Lower lobe of right lung (tissue), 2 donors: ENCODE measurements around the gene TRIM31. TPM values are rescaled to one million over a fixed set of nuclear protein-coding genes. Genes with fewer than 3 reads are reported as not detected.

ENCODE experiments used
- ATAC-seq, 2 donors: fragments of 200-7000 bp; cut with Tn5 transposase; one replicate each; pipeline ENCODE4 v1.9.1; 2020 to 2022; ENCODE audit warnings: mild to moderate bottlenecking in 2 of 2, moderate library complexity in 2 of 2
- DNase-seq: peaks from one replicate; pipeline ENCODE4 v3.0.0-alpha.2; 2020
- H3K27ac ChIP-seq: fragments of 200-600 bp; one replicate; pipeline ENCODE4 v1.8.0; 2022
- H3K27me3 ChIP-seq: fragments of 200-600 bp; one replicate; pipeline ENCODE4 v1.8.0; 2022; ENCODE audit warnings: low read depth
- H3K36me3 ChIP-seq: fragments of 200-600 bp; one replicate; pipeline ENCODE4 v1.8.0; 2022; ENCODE audit warnings: mild to moderate bottlenecking
- H3K4me1 ChIP-seq: fragments of 200-600 bp; one replicate; pipeline ENCODE4 v1.8.0; 2022
- H3K4me3 ChIP-seq: fragments of 200-600 bp; one replicate; pipeline ENCODE4 v1.8.0; 2022; ENCODE audit warnings: mild to moderate bottlenecking
- H3K9me3 ChIP-seq: fragments of 200-600 bp; one replicate; pipeline ENCODE4 v1.8.0; 2022
- CTCF ChIP-seq: fragments of 200-600 bp; IDR thresholded peaks from one replicate; pipeline ENCODE4 v1.8.0; 2022; ENCODE audit warnings: antibody characterized with exemption, mild to moderate bottlenecking
- intact Hi-C: fragments of 100-400 bp; cut with DNase I; formaldehyde crosslinking; loops from one replicate; pipeline ENCODE4 v1.11.0; 2022
- total RNA-seq: library from RNA; stranded (reverse); fragmentation: NEBNext Ultra II Directional; extraction: Animal tissue kit (Norgen Biotek cat#: 25700); gene quantifications from one replicate; pipeline ENCODE4 v1.2.1, GENCODE V29; 2021
- donor health status: DM: no; HTN: yes; CAD: no; lungs with severe emphysema.

TRIM31 gene
- total RNA-seq, 1 donor from 2014 or later, result 0.62 TPM

- Histone ChIP-seq H3K27me3 (no peaks in the 10 kb centered on the region), H3K4me1 (peaks cover 38% of the 10 kb centered on the region), H3K4me3 (peak overlapping the region; percentile 76), H3K9me3 (no peaks in the 10 kb centered on the region), H3K36me3 (peaks cover 30% of the 10 kb centered on the region), H3K27ac (peak overlapping the region; percentile 87)
- ATAC-seq (peak in 1 of 2 donors; percentile 37), DNase-seq (no peak)
- TF ChIP-seq CTCF, result no peak
- intact Hi-C loops, result no loop called here
Observed at GRCh38 chr6:30061858-30062458, 50.9 kb downstream of the TRIM31 start.

GRCh38 chr6:30061092-30061857, 51.6 kb downstream of the TRIM31 start, which contains the start of gene POLR1H:
Gene POLR1H, plus strand, starts transcription at chr6:30061265. Its CDS starts 260 bp downstream, at chr6:30061525.
- Histone ChIP-seq H3K36me3 (peaks cover 36% of the 10 kb centered on the region), H3K4me3 (peak within 1 kb of the TSS; percentile 76), H3K27me3 (no peaks in the 10 kb centered on the region), H3K9me3 (no peaks in the 10 kb centered on the region), H3K4me1 (peaks cover 36% of the 10 kb centered on the region), H3K27ac (peak within 1 kb of the TSS; percentile 87)
- intact Hi-C loops, result no loop called here
- ATAC-seq (peak; percentile 98 to 99), DNase-seq (peak; percentile 94)
- no peak for TF ChIP-seq CTCF

- peak overlapping the region; percentile 76 for H3K4me3 ChIP-seq
- peaks cover 30% of the 10 kb centered on the region for H3K4me1 ChIP-seq
- TF ChIP-seq CTCF, result no peak
- H3K27ac ChIP-seq, result peak overlapping the region; percentile 87
- H3K27me3 ChIP-seq, result no peaks in the 10 kb centered on the region
- no peaks in the 10 kb centered on the region for H3K9me3 ChIP-seq
- peaks cover 42% of the 10 kb centered on the region for H3K36me3 ChIP-seq
- DNase-seq (peak; percentile 56), ATAC-seq (peak; percentile 42)
- intact Hi-C loops, result no loop called here
Observed at GRCh38 chr6:30060606-30061091, 52.2 kb downstream of the TRIM31 start.

GRCh38 chr6:30055513-30055912, 57.4 kb downstream of the TRIM31 start:
- intact Hi-C loops, result no loop called here
- no peak for ATAC-seq
- no peak overlapping the region for H3K4me3 ChIP-seq
- H3K4me1 ChIP-seq, result peaks cover 9% of the 10 kb centered on the region
- H3K36me3 ChIP-seq, result peaks cover 38% of the 10 kb centered on the region
- no peaks in the 10 kb centered on the region for H3K27me3 ChIP-seq
- H3K9me3 ChIP-seq, result no peaks in the 10 kb centered on the region
- H3K27ac ChIP-seq, result no peak overlapping the region
- TF ChIP-seq CTCF, result no peak
- no peak for DNase-seq

- Histone ChIP-seq H3K4me3 (no peak overlapping the region), H3K4me1 (no peaks in the 10 kb centered on the region), H3K27ac (no peak overlapping the region), H3K27me3 (no peaks in the 10 kb centered on the region), H3K36me3 (peaks cover 38% of the 10 kb centered on the region), H3K9me3 (no peaks in the 10 kb centered on the region)
- intact Hi-C loops, result no loop called here
- DNase-seq, result no peak
- no peak for ATAC-seq
- no peak for TF ChIP-seq CTCF
Observed at GRCh38 chr6:30053682-30054081, 59.2 kb downstream of the TRIM31 start.

Other genes with a start within 250 kb of the TRIM31 start
- gene HLA-A, start 170.6 kb downstream of the TRIM31 start, total RNA-seq, result 1,064 TPM
- gene POLR1H, start 51.8 kb downstream of the TRIM31 start, total RNA-seq, result 22.4 TPM
- 65.7 TPM for gene PPP1R11, start 45.9 kb downstream of the TRIM31 start, total RNA-seq
- 2.5 TPM for gene RNF39, start 37.3 kb downstream of the TRIM31 start, total RNA-seq
- not detected for gene TRIM40, start 23.1 kb upstream of the TRIM31 start, total RNA-seq
- gene TRIM10, start 48.1 kb upstream of the TRIM31 start, total RNA-seq, result not detected
- not detected for gene TRIM15, start 50.5 kb upstream of the TRIM31 start, total RNA-seq
- gene TRIM26, start 100.3 kb upstream of the TRIM31 start, total RNA-seq, result 46.0 TPM
- gene TRIM39, start 213.8 kb upstream of the TRIM31 start, total RNA-seq, result 13.3 TPM
- 30.6 TPM for gene RPP21, start 232.1 kb upstream of the TRIM31 start, total RNA-seq